Endodermal cell (in vitro differentiated cells): Measurements from ENCODE around the gene MRPL22. TPM values are rescaled to one million over a fixed set of nuclear protein-coding genes. Genes with fewer than 3 reads are reported as not detected.

Experiments
- DNase-seq: peaks from one replicate; pipeline ENCODE4 v3.0.0-alpha.2; 2017
- H3K27ac ChIP-seq: 2 replicates; pipeline ENCODE4 v1.5.1; 2013; ENCODE audit warnings: mild to moderate bottlenecking, low read depth, low read length, moderate library complexity
- H3K27me3 ChIP-seq: 2 replicates; pipeline ENCODE4 v1.6.1; 2013; ENCODE audit warnings: mild to moderate bottlenecking, low read length, moderate library complexity; ENCODE audit not compliant: insufficient read depth, control insufficient read depth, poor library complexity, severe bottlenecking
- H3K36me3 ChIP-seq: 2 replicates; pipeline ENCODE4 v1.7.0; 2013; ENCODE audit warnings: mild to moderate bottlenecking, low read length, moderate library complexity; ENCODE audit not compliant: control insufficient read depth, insufficient read depth
- H3K4me1 ChIP-seq: one replicate; pipeline ENCODE4 v1.7.0; 2013; ENCODE audit warnings: low read length; ENCODE audit not compliant: control insufficient read depth, insufficient read depth
- H3K4me3 ChIP-seq: 2 replicates; pipeline ENCODE4 v1.5.1; 2013; ENCODE audit warnings: mild to moderate bottlenecking, low read length, moderate library complexity
- H3K9ac ChIP-seq: 2 replicates; pipeline ENCODE4 v1.6.1; 2013; ENCODE audit warnings: mild to moderate bottlenecking, low read length, moderate library complexity; ENCODE audit not compliant: poor library complexity, severe bottlenecking; ENCODE audit errors: extremely low read depth
- H3K9me3 ChIP-seq: 2 replicates; pipeline ENCODE4 v1.6.1; 2013; ENCODE audit warnings: mild to moderate bottlenecking, low read length, moderate library complexity; ENCODE audit not compliant: control insufficient read depth
- H3K27ac Mint-ChIP-seq: 2 replicates; pipeline ENCODE4 v1.8.0; 2020; ENCODE audit warnings: mixed read lengths
- H3K27me3 Mint-ChIP-seq: 2 replicates; pipeline ENCODE4 v1.8.0; 2021; ENCODE audit warnings: mild to moderate bottlenecking, mixed read lengths; ENCODE audit not compliant: insufficient read depth
- H3K36me3 Mint-ChIP-seq: 2 replicates; pipeline ENCODE4 v1.8.0; 2020; ENCODE audit warnings: low read depth, mixed read lengths
- H3K4me1 Mint-ChIP-seq: 2 replicates; pipeline ENCODE4 v1.8.0; 2020; ENCODE audit warnings: mixed read lengths
- H3K4me3 Mint-ChIP-seq: 2 replicates; pipeline ENCODE4 v1.8.0; 2020; ENCODE audit warnings: mild to moderate bottlenecking, moderate library complexity, mixed read lengths
- H3K9me3 Mint-ChIP-seq: 2 replicates; pipeline ENCODE4 v1.8.0; 2020; ENCODE audit warnings: mild to moderate bottlenecking, mixed read lengths
- CTCF ChIP-seq: fragments of 200-600 bp; sonication (generic); conservative IDR thresholded peaks from 2 replicates; pipeline ENCODE4 v1.5.0; 2021; ENCODE audit warnings: antibody characterized with exemption, mild to moderate bottlenecking
- WGBS, 2 experiments: methylation state at CpG; one replicate each; pipeline versions ENCODE4 v1.1.5 to v1.1.7; 2013; ENCODE audit warnings: missing lambda C conversion rate in 2 of 2, mixed read lengths in 1 of 2; ENCODE audit not compliant: insufficient coverage in 1 of 2, insufficient read length in 1 of 2; 5-methylcytosine and 5-hydroxymethylcytosine counted together
- total RNA-seq, 2 donors: library from RNA; stranded (reverse); fragmentation: NEBNext Ultra II Directional in 1 of 2; extraction: Animal tissue kit (Norgen Biotek cat#: 25700) in 1 of 2; gene quantifications; 2 replicates in 1 of 2; 3 replicates in 1 of 2; pipeline ENCODE4 v1.2.1, GENCODE V29; 2021

Gene MRPL22
- total RNA-seq, 2 donors from 2014 or later = 84.3 to 96.6 TPM

GRCh38 chr5:155015239-155015638, 74.4 kb downstream of the MRPL22 start:
- WGBS, 2 experiments = 85 to 96% methylated on average over 4 to 6 of the region's 6 CpGs
- H3K36me3 Mint-ChIP-seq = no peaks in the 10 kb centered on the region

GRCh38 chr5:155017610-155018009, 76.7 kb downstream of the MRPL22 start:
- Mint-ChIP-seq H3K27ac (no peak overlapping the region), H3K4me3 (no peak overlapping the region), H3K9me3 (peaks cover 7% of the 10 kb centered on the region), H3K27me3 (peaks cover 23% of the 10 kb centered on the region), H3K4me1 (no peaks in the 10 kb centered on the region), H3K36me3 (no peaks in the 10 kb centered on the region)
- Histone ChIP-seq H3K27me3 (no peaks in the 10 kb centered on the region), H3K9me3 (peaks cover 6% of the 10 kb centered on the region), H3K4me3 (no peak overlapping the region), H3K4me1 (no peaks in the 10 kb centered on the region), H3K27ac (no peak overlapping the region), H3K9ac (no peak overlapping the region), H3K36me3 (no peaks in the 10 kb centered on the region)
- no peak for TF ChIP-seq CTCF
- DNase-seq = no peak
- WGBS, 2 experiments = 75 to 100% methylated on average over 1 to 2 of the region's 2 CpGs

More at GRCh38 chr5:155015239-155015638, 74.4 kb downstream of the MRPL22 start:
- DNase-seq = no peak
- no peaks in the 10 kb centered on the region for H3K4me1 ChIP-seq
- H3K9me3 ChIP-seq = peaks cover 6% of the 10 kb centered on the region
- no peak for TF ChIP-seq CTCF
- no peaks in the 10 kb centered on the region for H3K27me3 ChIP-seq
- Mint-ChIP-seq H3K27me3 (peaks cover 23% of the 10 kb centered on the region), H3K27ac (no peak overlapping the region), H3K4me1 (no peaks in the 10 kb centered on the region), H3K9me3 (peaks cover 7% of the 10 kb centered on the region), H3K4me3 (no peak overlapping the region)
- no peaks in the 10 kb centered on the region for H3K36me3 ChIP-seq
- H3K27ac ChIP-seq = no peak overlapping the region
- no peak overlapping the region for H3K4me3 ChIP-seq
- no peak overlapping the region for H3K9ac ChIP-seq

Other genes starting within 250 kb of the MRPL22 start
- gene LARP1, start 185.7 kb upstream of the MRPL22 start, total RNA-seq = 100 to 1,000 TPM; 193 to 273 TPM
- gene FAXDC2, start 90.5 kb upstream of the MRPL22 start, total RNA-seq = 1 to 10 TPM; 2.3 to 6.2 TPM
- 10 to 100 TPM; 44.6 to 48.8 TPM for gene CNOT8, start 82.4 kb upstream of the MRPL22 start, total RNA-seq
- 10 to 100 TPM; 25.6 to 26.4 TPM for gene GEMIN5, start 2.9 kb upstream of the MRPL22 start, total RNA-seq
- gene KIF4B, start 72.7 kb downstream of the MRPL22 start, total RNA-seq = under 1 TPM in 1 of 2 donors, not detected in 1; 0.18 TPM